Femur (tissue), 1 donor: ENCODE results near the gene GTF2IRD1.
A peak's percentile ranks its signal among the peaks of the same experiment; 100 is the strongest.
"Not testable (repeated sequence)": the region's sequence is repeated elsewhere in the genome, so short reads cannot be mapped to it uniquely, and the experiment has no call there.

Experiments used
- DNase-seq: peaks from one replicate; pipeline ENCODE4 v3.0.0-alpha.2; 2017

The GTF2IRD1 gene

GRCh38 chr7:74474271-74474865, 20.7 kb downstream of the GTF2IRD1 start:
- DNase-seq: no peak

GRCh38 chr7:74475243-74475986, 21.7 kb downstream of the GTF2IRD1 start:
- DNase-seq: no peak

GRCh38 chr7:74475987-74476350, 22.3 kb downstream of the GTF2IRD1 start:
- no peak for DNase-seq

GRCh38 chr7:74476626-74477025, 22.9 kb downstream of the GTF2IRD1 start:
- no peak for DNase-seq

- DNase-seq: no peak
These were observed 25.0 kb downstream of the GTF2IRD1 start for GRCh38 chr7:74478671-74479065.

DNA sequence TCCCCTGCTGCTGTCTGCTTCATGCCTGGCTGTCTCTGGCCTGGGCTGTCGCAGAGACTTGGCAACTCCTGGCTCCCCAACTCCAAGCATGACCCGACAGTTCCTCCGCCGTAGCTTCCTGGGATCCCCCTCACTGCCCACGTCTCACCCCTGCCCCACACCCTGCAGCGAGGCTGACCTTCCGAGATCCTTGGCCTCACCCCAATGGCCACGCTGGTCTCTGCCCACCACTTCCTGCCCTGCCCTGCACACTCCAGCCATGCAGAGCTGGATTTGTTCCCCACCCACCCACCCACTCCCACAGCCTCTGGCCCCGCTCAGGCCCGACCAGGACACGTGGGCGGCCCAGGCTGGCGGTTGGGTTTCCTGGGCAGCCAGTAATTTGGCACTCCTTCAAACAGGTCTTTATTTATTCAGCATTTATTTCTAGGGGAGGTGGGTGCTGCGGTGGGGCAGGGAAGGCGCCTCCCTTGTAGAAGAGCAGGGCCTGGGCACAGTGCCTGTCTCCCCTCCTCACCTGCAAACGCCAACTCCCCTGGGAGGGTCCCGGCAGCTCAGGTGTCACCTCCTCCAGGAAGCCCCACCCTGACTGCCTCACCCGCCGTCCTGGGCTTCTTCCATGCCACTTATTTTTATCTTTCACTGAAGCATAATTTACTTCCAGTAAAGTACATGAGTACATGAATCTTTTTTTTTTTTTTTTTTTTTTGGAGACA, 25.5 kb downstream of the GTF2IRD1 start:
- DNase-seq: peak; percentile 70

GRCh38 chr7:74479961-74480829, 26.5 kb downstream of the GTF2IRD1 start:
- DNase-seq: peak; percentile 88

- peak; percentile 68 for DNase-seq
These were observed 27.2 kb downstream of the GTF2IRD1 start for GRCh38 chr7:74480861-74481417.

GRCh38 chr7:74481458-74482196, 27.9 kb downstream of the GTF2IRD1 start:
- no peak for DNase-seq

DNA sequence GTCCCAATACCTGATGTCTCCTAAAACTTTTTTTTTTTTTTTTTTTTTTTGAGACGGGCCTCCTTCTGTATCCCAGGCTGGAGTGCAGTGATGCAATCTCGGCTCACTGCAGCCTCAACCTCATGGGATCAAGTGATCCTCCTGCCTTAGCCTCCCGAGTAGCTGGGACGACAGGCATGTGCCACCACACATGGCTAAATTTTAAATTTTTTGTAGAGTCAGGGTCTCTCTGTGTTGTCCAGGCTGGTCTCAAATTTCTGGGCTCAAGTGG, 28.4 kb downstream of the GTF2IRD1 start:
- DNase-seq: no peak

DNA sequence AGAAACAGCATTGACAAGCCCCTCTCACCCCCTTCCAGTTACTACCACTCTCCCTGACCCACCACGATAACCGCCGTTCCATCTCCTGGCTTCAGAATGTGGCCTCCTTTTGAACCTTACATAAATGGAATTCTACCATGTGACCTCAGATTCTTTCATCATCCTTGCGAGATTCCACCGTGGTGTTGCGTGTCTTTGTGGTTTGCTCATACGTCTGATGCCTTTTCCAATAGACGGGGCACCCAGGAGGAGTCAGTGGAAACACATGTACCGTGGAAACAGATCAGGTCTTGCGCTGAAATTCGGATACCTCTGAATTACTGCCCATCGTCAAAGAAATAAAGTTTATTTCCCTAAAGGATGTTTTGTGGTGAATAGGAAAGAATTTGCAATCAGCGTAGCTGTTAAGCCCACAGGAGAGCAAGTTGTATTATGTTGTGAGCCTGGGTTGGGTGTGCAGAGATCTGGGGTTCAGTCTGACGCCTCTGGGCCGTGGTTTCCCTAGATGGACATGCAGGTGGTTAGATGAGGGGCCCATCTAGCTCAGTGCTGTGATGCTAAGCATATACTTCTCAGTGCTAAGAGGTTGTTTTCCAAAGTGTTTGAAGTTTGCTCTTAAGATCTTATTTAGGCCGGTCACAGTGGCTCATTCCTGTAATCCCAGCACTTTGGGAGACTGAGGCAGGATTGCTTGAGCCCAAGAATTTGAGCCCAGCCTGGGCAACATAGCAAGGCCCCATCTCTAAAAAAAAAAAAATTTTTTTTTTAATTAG, 29.1 kb downstream of the GTF2IRD1 start:
- no peak for DNase-seq

- DNase-seq: no peak
These were observed 30.0 kb downstream of the GTF2IRD1 start for GRCh38 chr7:74483402-74484336.

- DNase-seq: no peak
These were observed 31.9 kb downstream of the GTF2IRD1 start for GRCh38 chr7:74485611-74486010.

- DNase-seq: not testable (repeated sequence)
These were observed 34.9 kb downstream of the GTF2IRD1 start for GRCh38 chr7:74488518-74489030.

- DNase-seq: no peak
These were observed 36.6 kb downstream of the GTF2IRD1 start for GRCh38 chr7:74489997-74490945.

DNA sequence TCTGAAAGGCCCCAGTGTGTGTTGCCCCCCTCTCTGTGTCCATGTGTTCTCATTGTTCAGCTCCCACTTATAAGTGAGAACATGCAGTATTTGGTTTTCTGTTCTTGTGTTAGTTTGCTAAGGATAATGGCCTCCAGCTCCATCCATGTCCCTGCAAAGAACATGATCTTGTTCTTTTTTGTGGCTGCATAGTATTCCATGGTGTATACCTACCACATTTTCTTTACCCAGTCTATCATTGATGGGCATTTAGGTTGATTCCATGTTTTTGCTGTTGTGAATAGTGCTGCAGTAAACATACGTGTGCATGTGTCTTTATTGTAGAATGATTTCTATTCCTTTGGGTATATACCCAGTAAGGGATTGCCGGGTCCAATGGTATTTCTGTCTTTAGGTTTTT, 37.8 kb downstream of the GTF2IRD1 start:
- not testable (repeated sequence) for DNase-seq

DNA sequence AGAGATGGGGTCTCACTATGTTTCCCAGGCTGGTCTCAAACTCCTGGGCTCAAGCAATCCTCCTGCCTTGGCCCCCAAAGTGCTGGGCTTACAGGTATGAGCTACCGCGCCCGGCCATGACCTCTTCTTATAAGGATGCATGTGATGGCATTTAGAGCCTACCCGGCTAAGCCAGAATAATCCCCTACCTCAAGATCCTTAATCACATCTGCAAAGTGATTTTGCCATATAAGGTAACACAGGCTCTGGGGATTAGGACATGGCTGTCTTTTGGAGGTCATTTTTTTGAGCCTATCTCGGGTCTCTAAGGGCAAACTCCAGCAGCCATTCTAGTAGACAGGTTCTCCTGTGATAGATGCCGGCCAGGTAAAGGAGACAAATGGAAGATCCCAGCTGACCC, 39.6 kb downstream of the GTF2IRD1 start:
- DNase-seq: no peak

- DNase-seq: no peak
These were observed 40.4 kb downstream of the GTF2IRD1 start for GRCh38 chr7:74494076-74494548.
